ENCODE results near the gene ARAP3. TPM values are rescaled to one million over a fixed set of nuclear protein-coding genes. Genes with fewer than 3 reads are reported as not detected.

The ARAP3 gene
- polyA plus RNA-seq, 1 donor (not counting 4 experiments of a cell fraction or from before 2014, with no cell fraction given) = 1.3 TPM

DNA sequence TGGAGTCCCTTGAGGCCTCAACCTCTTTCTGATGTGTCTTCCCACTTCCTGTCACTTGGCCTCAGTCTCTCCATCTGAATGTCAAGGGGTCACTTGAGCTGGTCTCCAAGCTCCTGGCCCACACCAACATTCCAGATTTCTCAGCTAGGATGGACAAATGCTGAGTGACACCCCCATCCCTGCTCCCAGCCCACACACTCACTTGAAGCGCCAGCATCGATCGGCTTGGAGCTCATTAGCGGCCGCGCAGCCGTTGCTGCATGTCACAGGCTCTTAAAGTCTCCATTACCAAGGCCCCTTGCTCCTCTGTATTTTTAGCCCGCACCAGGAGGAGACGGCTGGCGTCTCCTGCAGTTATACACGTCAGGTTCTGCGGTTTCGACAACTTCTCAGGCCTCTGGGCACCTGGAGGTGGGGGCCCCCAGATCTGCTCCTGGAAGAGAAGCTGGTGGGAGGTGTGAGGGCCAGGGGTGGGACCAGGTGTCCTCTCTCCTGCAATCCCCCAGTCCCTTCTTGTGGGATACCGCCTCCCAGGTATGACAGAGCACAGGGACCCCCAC, 33.4 kb upstream of the ARAP3 start:
- TF ChIP-seq, protein P1, sequence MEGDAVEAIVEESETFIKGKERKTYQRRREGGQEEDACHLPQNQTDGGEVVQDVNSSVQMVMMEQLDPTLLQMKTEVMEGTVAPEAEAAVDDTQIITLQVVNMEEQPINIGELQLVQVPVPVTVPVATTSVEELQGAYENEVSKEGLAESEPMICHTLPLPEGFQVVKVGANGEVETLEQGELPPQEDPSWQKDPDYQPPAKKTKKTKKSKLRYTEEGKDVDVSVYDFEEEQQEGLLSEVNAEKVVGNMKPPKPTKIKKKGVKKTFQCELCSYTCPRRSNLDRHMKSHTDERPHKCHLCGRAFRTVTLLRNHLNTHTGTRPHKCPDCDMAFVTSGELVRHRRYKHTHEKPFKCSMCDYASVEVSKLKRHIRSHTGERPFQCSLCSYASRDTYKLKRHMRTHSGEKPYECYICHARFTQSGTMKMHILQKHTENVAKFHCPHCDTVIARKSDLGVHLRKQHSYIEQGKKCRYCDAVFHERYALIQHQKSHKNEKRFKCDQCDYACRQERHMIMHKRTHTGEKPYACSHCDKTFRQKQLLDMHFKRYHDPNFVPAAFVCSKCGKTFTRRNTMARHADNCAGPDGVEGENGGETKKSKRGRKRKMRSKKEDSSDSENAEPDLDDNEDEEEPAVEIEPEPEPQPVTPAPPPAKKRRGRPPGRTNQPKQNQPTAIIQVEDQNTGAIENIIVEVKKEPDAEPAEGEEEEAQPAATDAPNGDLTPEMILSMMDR (optimal IDR thresholded peaks at IDR 0.05 in 1 of 3, IDR thresholded peaks at IDR 0.05 in 1 of 3, conservative IDR thresholded peaks at IDR 0.05 in 1 of 3; ENCODE audit: extremely low read depth in 1 of 3, insufficient read depth in 2 of 3, low read length in 3 of 3) = no peak
- no peak for TF ChIP-seq EZH2 (IDR thresholded peaks at IDR 0.05; ENCODE audit: low read length)
- H3K9me3 ChIP-seq (ENCODE audit: control insufficient read depth, low read depth, low read length) = no peaks in the 10 kb centered on the region
- FAIRE-seq (no peak), DNase-seq (ENCODE audit: low read depth, low spot score) (no peak)
- H4K20me1 ChIP-seq (ENCODE audit: control insufficient read depth, extremely low read depth, insufficient read depth, low read length) = no peaks in the 10 kb centered on the region
- dilution Hi-C loops (cut with MboI; ENCODE audit: extremely low pct_ligation_motif_present, low sequenced_read_pairs) = no loop called here
- H3K4me1 ChIP-seq (ENCODE audit: control insufficient read depth, extremely low read depth, insufficient read depth, low read length) = peaks cover 51% of the 10 kb centered on the region
- no peak overlapping the region for H2AFZ ChIP-seq (ENCODE audit: control insufficient read depth, low read length)
- no peaks in the 10 kb centered on the region for H3K27me3 ChIP-seq (ENCODE audit: control insufficient read depth, extremely low read depth, insufficient read depth, low read length)
- H3K9me1 ChIP-seq (ENCODE audit: control insufficient read depth, extremely low read depth, insufficient read depth, low read length) = no peaks in the 10 kb centered on the region
- H3K4me2 ChIP-seq (ENCODE audit: control insufficient read depth, extremely low read depth, insufficient read depth, low read depth, low read length) = peak overlapping the region; percentile 55
- H3K9ac ChIP-seq (ENCODE audit: control insufficient read depth, extremely low read depth, insufficient read depth, low read length) = peak overlapping the region; percentile 22
- peak overlapping the region; percentile 87 for H3K27ac ChIP-seq (ENCODE audit: control insufficient read depth, insufficient read depth, low read length)
- H3K36me3 ChIP-seq (ENCODE audit: control insufficient read depth in 2 of 2, extremely low read depth in 1 of 2, insufficient read depth in 2 of 2, low read length in 2 of 2) = no peaks in the 10 kb centered on the region
- H3K4me3 ChIP-seq (ENCODE audit: control insufficient read depth in 2 of 3, extremely low read depth in 1 of 3, insufficient read depth in 2 of 3, low read depth in 1 of 3, low read length in 3 of 3) = peak overlapping the region in 2 of 3 experiments; percentile 6 to 25
- no peaks in the 10 kb centered on the region for H3K79me2 ChIP-seq (ENCODE audit: control insufficient read depth, insufficient read depth, low read length)

DNA sequence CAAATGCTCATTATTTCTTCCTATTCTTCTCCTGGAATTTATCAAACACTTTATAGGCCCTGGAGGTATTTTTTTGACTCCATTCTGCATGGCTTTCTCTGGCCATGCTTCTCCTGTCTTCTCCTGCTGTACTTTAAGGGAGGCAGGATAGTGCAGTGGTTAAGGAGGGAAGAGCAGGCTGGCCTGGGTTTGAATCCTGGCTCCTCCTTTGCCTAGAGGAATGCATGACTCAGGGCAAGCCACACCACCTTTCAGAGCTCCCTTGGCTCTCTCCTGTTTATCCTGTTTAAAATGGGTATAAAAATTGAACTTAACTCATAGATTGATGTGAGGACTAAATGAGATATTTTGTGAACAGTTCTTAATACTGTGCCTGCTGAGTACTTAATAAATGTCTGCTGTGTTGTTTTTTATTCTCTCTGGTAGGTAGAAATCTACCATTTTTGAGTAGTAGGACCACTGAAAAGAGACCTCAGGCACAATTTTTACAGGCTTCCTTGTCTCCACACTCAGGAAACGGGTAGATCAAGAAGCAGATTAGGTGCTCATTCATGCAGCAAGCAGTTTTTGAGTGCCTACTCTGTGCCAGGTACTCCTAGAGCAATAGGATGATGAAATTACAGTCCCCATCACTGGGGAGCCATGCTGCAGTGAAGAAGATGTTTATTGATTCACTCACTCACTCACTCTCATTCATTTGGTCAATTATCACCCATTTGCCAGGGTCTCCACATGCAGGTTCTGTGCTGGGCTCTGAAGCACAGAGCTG, 32.7 kb upstream of the ARAP3 start:
- no peaks in the 10 kb centered on the region for H3K9me3 ChIP-seq (ENCODE audit: control insufficient read depth, low read depth, low read length)
- H4K20me1 ChIP-seq (ENCODE audit: control insufficient read depth, extremely low read depth, insufficient read depth, low read length) = no peaks in the 10 kb centered on the region
- FAIRE-seq (no peak), DNase-seq (ENCODE audit: low read depth, low spot score) (peak; percentile 77)
- peak overlapping the region; percentile 22 for H3K9ac ChIP-seq (ENCODE audit: control insufficient read depth, extremely low read depth, insufficient read depth, low read length)
- peaks cover 51% of the 10 kb centered on the region for H3K4me1 ChIP-seq (ENCODE audit: control insufficient read depth, extremely low read depth, insufficient read depth, low read length)
- H3K27me3 ChIP-seq (ENCODE audit: control insufficient read depth, extremely low read depth, insufficient read depth, low read length) = no peaks in the 10 kb centered on the region
- TF ChIP-seq, protein P1 (optimal IDR thresholded peaks at IDR 0.05 in 1 of 3, IDR thresholded peaks at IDR 0.05 in 1 of 3, conservative IDR thresholded peaks at IDR 0.05 in 1 of 3; ENCODE audit: extremely low read depth in 1 of 3, insufficient read depth in 2 of 3, low read length in 3 of 3) = no peak
- no peak for TF ChIP-seq EZH2 (IDR thresholded peaks at IDR 0.05; ENCODE audit: low read length)
- H3K4me3 ChIP-seq (ENCODE audit: control insufficient read depth in 2 of 3, extremely low read depth in 1 of 3, insufficient read depth in 2 of 3, low read depth in 1 of 3, low read length in 3 of 3) = peak overlapping the region in 1 of 3 experiments; percentile 7
- peak overlapping the region; percentile 87 for H3K27ac ChIP-seq (ENCODE audit: control insufficient read depth, insufficient read depth, low read length)
- dilution Hi-C loops (cut with MboI; ENCODE audit: extremely low pct_ligation_motif_present, low sequenced_read_pairs) = no loop called here
- H3K9me1 ChIP-seq (ENCODE audit: control insufficient read depth, extremely low read depth, insufficient read depth, low read length) = no peaks in the 10 kb centered on the region
- no peaks in the 10 kb centered on the region for H3K36me3 ChIP-seq (ENCODE audit: control insufficient read depth in 2 of 2, extremely low read depth in 1 of 2, insufficient read depth in 2 of 2, low read length in 2 of 2)
- H3K79me2 ChIP-seq (ENCODE audit: control insufficient read depth, insufficient read depth, low read length) = no peaks in the 10 kb centered on the region
- H3K4me2 ChIP-seq (ENCODE audit: control insufficient read depth, extremely low read depth, insufficient read depth, low read depth, low read length) = peak overlapping the region; percentile 55
- H2AFZ ChIP-seq (ENCODE audit: control insufficient read depth, low read length) = no peak overlapping the region

Data from keratinocyte (primary cell).